Liver (tissue), 3 donors: ENCODE measurements around the gene ARID4A.

Experiments
- CTCF ChIP-seq: fragments of 150-350 bp; IDR thresholded peaks from 2 replicates; pipeline ENCODE4 v1.5.1; 2017; ENCODE audit warnings: improper control_type of control experiment, low read depth, low read length; ENCODE audit not compliant: missing input control
- EGR1 ChIP-seq, 2 donors: IDR thresholded peaks; 2 replicates each; pipeline ENCODE4 v1.6.1; 2016 to 2018; ENCODE audit warnings: antibody characterized with exemption in 2 of 2, low read depth in 2 of 2
- FOXA1 ChIP-seq: IDR thresholded peaks from 2 replicates; pipeline ENCODE4 v1.6.1; 2016; ENCODE audit warnings: antibody characterized with exemption
- GABPA ChIP-seq, 2 donors: IDR thresholded peaks in 1 of 2; conservative IDR thresholded peaks in 1 of 2; 2 replicates each; pipeline ENCODE4 v1.6.1; 2016; ENCODE audit warnings: antibody characterized with exemption in 2 of 2, mild to moderate bottlenecking in 1 of 2, moderate library complexity in 1 of 2
- HNF4G ChIP-seq: IDR thresholded peaks from 2 replicates; pipeline ENCODE4 v1.6.1; 2016; ENCODE audit warnings: antibody characterized with exemption
- JUND ChIP-seq, 2 donors: IDR thresholded peaks; 2 replicates each; pipeline ENCODE4 v1.6.1; 2016; ENCODE audit warnings: antibody characterized with exemption in 2 of 2
- NR2F2 ChIP-seq: IDR thresholded peaks from 2 replicates; pipeline ENCODE4 v1.6.1; 2016; ENCODE audit warnings: antibody characterized with exemption
- RAD21 ChIP-seq, 2 donors: IDR thresholded peaks; 2 replicates each; pipeline ENCODE4 v1.6.1; 2016; ENCODE audit warnings: antibody characterized with exemption in 2 of 2, mild to moderate bottlenecking in 2 of 2
- RXRA ChIP-seq, 2 donors: IDR thresholded peaks; 2 replicates each; pipeline ENCODE4 v1.6.1; 2017 to 2018; ENCODE audit warnings: antibody characterized with exemption in 2 of 2, mild to moderate bottlenecking in 1 of 2
- SP1 ChIP-seq: IDR thresholded peaks from 2 replicates; pipeline ENCODE4 v1.6.1; 2018; ENCODE audit warnings: antibody characterized with exemption, mild to moderate bottlenecking
- TAF1 ChIP-seq: conservative IDR thresholded peaks from 2 replicates; pipeline ENCODE4 v1.6.1; 2016; ENCODE audit warnings: antibody characterized with exemption, mild to moderate bottlenecking
- TF ChIP-seq, protein P1 (sequence below): IDR thresholded peaks from 2 replicates; pipeline ENCODE4 v1.6.1; 2016; ENCODE audit warnings: antibody characterized with exemption, mild to moderate bottlenecking
- TF ChIP-seq, protein P2 (sequence below): IDR thresholded peaks from 2 replicates; pipeline ENCODE4 v1.6.1; 2016; ENCODE audit warnings: antibody characterized with exemption
- TF ChIP-seq, protein P3 (sequence below): IDR thresholded peaks from 2 replicates; pipeline ENCODE4 v1.6.1; 2016; ENCODE audit warnings: antibody characterized with exemption
- donor health status: healthy.
- donor health status: healthy.

GRCh38 chr14:58376791-58377190 is 78.4 kb downstream of the ARID4A start:
- TF ChIP-seq JUND (IDR thresholded peaks at IDR 0.05), result no peak
- no peak for TF ChIP-seq CTCF
- TF ChIP-seq, protein P1, sequence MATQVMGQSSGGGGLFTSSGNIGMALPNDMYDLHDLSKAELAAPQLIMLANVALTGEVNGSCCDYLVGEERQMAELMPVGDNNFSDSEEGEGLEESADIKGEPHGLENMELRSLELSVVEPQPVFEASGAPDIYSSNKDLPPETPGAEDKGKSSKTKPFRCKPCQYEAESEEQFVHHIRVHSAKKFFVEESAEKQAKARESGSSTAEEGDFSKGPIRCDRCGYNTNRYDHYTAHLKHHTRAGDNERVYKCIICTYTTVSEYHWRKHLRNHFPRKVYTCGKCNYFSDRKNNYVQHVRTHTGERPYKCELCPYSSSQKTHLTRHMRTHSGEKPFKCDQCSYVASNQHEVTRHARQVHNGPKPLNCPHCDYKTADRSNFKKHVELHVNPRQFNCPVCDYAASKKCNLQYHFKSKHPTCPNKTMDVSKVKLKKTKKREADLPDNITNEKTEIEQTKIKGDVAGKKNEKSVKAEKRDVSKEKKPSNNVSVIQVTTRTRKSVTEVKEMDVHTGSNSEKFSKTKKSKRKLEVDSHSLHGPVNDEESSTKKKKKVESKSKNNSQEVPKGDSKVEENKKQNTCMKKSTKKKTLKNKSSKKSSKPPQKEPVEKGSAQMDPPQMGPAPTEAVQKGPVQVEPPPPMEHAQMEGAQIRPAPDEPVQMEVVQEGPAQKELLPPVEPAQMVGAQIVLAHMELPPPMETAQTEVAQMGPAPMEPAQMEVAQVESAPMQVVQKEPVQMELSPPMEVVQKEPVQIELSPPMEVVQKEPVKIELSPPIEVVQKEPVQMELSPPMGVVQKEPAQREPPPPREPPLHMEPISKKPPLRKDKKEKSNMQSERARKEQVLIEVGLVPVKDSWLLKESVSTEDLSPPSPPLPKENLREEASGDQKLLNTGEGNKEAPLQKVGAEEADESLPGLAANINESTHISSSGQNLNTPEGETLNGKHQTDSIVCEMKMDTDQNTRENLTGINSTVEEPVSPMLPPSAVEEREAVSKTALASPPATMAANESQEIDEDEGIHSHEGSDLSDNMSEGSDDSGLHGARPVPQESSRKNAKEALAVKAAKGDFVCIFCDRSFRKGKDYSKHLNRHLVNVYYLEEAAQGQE, result no peak
- TF ChIP-seq NR2F2, result no peak
- no peak for TF ChIP-seq FOXA1
- TF ChIP-seq RAD21 (IDR thresholded peaks at IDR 0.05), result no peak
- TF ChIP-seq, protein P2, sequence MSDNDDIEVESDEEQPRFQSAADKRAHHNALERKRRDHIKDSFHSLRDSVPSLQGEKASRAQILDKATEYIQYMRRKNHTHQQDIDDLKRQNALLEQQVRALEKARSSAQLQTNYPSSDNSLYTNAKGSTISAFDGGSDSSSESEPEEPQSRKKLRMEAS, result no peak
- no peak for TF ChIP-seq TAF1
- TF ChIP-seq RXRA (IDR thresholded peaks at IDR 0.05), result no peak
- TF ChIP-seq EGR1 (IDR thresholded peaks at IDR 0.05; ENCODE audit: low read depth in 2 of 2), result no peak
- TF ChIP-seq HNF4G, result no peak
- TF ChIP-seq, protein P3, sequence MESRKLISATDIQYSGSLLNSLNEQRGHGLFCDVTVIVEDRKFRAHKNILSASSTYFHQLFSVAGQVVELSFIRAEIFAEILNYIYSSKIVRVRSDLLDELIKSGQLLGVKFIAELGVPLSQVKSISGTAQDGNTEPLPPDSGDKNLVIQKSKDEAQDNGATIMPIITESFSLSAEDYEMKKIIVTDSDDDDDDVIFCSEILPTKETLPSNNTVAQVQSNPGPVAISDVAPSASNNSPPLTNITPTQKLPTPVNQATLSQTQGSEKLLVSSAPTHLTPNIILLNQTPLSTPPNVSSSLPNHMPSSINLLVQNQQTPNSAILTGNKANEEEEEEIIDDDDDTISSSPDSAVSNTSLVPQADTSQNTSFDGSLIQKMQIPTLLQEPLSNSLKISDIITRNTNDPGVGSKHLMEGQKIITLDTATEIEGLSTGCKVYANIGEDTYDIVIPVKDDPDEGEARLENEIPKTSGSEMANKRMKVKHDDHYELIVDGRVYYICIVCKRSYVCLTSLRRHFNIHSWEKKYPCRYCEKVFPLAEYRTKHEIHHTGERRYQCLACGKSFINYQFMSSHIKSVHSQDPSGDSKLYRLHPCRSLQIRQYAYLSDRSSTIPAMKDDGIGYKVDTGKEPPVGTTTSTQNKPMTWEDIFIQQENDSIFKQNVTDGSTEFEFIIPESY, result no peak
- TF ChIP-seq GABPA (IDR thresholded peaks at IDR 0.05 in 1 of 2, conservative IDR thresholded peaks at IDR 0.05 in 1 of 2), result no peak
- TF ChIP-seq SP1, result no peak
